ENCODE measurements around the gene GPRC5A.

The GPRC5A gene

GRCh38 chr12:12919666-12920435, 28.5 kb downstream of the GPRC5A start:
- TF ChIP-seq, protein P1, sequence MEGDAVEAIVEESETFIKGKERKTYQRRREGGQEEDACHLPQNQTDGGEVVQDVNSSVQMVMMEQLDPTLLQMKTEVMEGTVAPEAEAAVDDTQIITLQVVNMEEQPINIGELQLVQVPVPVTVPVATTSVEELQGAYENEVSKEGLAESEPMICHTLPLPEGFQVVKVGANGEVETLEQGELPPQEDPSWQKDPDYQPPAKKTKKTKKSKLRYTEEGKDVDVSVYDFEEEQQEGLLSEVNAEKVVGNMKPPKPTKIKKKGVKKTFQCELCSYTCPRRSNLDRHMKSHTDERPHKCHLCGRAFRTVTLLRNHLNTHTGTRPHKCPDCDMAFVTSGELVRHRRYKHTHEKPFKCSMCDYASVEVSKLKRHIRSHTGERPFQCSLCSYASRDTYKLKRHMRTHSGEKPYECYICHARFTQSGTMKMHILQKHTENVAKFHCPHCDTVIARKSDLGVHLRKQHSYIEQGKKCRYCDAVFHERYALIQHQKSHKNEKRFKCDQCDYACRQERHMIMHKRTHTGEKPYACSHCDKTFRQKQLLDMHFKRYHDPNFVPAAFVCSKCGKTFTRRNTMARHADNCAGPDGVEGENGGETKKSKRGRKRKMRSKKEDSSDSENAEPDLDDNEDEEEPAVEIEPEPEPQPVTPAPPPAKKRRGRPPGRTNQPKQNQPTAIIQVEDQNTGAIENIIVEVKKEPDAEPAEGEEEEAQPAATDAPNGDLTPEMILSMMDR (IDR thresholded peaks at IDR 0.05; ENCODE audit: insufficient read depth, missing control alignments) = no peak
- DNase-seq (ENCODE audit: insufficient read length, low spot score) = no peak
- FAIRE-seq = no peak

- FAIRE-seq (no peak), DNase-seq (ENCODE audit: insufficient read length, low spot score) (no peak)
- TF ChIP-seq, protein P1 (IDR thresholded peaks at IDR 0.05; ENCODE audit: insufficient read depth, missing control alignments) = no peak
These were observed 30.8 kb downstream of the GPRC5A start for GRCh38 chr12:12922191-12922616.

DNA sequence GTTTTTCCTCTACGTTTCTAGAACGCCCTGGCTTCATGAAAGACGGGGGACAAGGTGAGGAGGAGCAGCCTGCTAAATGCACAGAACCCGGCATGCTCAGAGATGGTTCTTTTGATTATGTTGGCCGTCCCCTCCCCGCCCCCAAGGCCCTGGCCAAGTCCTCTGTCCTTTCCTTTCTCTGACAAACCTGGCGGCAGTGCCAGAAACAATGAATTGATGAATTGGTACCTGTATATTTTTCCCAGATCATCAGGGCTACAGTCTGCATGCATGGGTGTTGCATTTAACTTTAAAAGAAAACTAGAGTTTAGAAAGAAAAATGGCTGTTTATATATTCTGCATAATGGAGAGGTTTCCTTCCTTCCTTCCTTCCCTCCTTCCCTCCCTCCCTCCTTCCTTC, 31.6 kb downstream of the GPRC5A start:
- DNase-seq (ENCODE audit: insufficient read length, low spot score) (no peak), FAIRE-seq (no peak)
- TF ChIP-seq, protein P1 (IDR thresholded peaks at IDR 0.05; ENCODE audit: insufficient read depth, missing control alignments) = no peak

DNA sequence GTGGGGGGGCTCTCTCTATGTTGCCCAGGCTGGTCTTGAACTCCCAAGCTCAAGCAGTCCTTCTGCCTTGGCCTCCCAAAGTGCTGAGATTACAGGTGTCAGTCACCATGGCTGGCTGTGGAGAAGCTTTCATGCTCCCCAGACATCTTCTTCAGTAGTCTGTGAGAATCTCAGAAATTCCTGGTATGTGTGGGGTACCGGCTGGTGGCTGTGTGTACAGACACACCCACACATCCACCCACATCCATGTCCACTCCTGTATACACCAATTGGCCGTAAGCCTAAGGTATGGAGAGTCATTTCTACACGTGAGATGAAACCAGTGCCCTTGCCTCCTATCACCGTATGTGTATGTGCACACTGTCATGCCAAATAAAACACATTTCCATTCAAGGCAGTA, 32.8 kb downstream of the GPRC5A start:
- TF ChIP-seq, protein P1 (IDR thresholded peaks at IDR 0.05; ENCODE audit: insufficient read depth, missing control alignments) = no peak
- FAIRE-seq (no peak), DNase-seq (ENCODE audit: insufficient read length, low spot score) (no peak)

DNA sequence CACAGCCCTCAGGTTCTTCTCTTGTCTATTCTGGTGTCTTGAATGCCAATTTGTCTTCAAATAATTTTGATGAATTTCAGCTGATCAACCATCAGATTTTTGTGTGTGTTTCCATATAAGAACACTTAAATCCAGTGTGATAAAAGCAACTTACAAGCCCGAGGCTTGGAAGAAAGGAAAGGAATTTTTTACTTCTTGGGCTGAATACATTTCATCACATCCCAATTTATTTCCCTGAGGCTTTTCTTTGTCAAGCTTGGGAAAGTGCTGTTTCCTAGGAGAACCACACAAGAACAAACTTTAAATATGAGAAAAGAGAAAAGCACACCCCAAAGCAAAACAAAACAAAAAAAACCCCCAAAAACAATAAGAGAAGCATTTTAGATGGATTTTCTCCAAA, 34.0 kb downstream of the GPRC5A start:
- no peak for DNase-seq (ENCODE audit: insufficient read length, low spot score)
- TF ChIP-seq, protein P1 (IDR thresholded peaks at IDR 0.05; ENCODE audit: insufficient read depth, missing control alignments) = no peak
- no peak for FAIRE-seq

DNA sequence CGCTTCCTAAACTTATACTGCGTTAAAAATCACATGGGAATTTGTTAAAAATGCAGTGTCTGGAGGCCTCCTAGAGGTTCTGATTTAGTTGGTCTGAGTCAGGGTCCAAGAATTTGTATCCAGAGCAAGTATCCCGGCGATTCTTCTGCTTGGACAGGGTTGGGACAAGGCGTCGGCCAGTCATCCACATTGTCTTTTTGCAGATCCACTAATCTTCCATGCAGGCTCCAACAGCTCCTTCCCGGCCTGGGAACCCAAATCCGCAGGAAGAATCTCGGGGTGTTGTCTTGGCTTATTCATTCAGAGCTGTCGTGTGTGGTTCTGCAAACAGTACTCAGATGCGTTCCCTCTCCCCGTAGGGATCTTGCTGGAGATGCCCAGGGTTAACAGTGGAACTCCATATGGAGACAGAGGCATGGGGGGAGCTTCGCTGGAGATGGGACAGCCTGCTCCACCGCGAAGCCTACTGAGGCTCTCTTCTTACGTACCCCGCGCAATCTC, 35.3 kb downstream of the GPRC5A start:
- no peak for FAIRE-seq
- no peak for DNase-seq (ENCODE audit: insufficient read length, low spot score)
- TF ChIP-seq, protein P1 (IDR thresholded peaks at IDR 0.05; ENCODE audit: insufficient read depth, missing control alignments) = no peak

Data from D721Med (cell line).